Measurements from ENCODE around the gene HGFAC.
A peak's percentile ranks its signal among the peaks of the same experiment; 100 is the strongest.

Gene HGFAC

DNA sequence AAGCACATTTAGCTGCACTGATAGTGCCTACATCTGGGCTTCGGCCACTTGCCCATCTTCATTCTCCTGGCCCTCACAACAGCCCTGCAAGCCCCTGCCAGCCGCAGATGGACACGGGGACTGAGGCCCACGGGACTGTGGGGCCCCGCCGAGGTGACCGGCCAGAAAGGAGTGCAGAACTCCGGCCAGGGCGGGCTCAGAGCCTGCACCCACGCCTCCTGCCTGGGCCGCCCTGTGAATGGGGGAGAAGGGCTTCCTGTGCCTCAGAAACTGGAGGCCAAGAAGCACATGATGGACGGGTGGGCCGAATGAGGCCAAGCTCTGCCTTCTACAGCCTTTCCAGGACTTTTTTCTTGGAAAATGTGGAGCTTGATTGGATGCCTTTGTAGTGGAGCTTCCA is 35.7 kb upstream of the HGFAC start:
- H3K9ac ChIP-seq (ENCODE audit: low read length): no peak overlapping the region
- H3K4me1 ChIP-seq (ENCODE audit: control insufficient read depth, insufficient read depth, low read depth, low read length): peaks cover 28% of the 10 kb centered on the region
- no peak overlapping the region for H2AFZ ChIP-seq (ENCODE audit: low read depth, low read length)

DNA sequence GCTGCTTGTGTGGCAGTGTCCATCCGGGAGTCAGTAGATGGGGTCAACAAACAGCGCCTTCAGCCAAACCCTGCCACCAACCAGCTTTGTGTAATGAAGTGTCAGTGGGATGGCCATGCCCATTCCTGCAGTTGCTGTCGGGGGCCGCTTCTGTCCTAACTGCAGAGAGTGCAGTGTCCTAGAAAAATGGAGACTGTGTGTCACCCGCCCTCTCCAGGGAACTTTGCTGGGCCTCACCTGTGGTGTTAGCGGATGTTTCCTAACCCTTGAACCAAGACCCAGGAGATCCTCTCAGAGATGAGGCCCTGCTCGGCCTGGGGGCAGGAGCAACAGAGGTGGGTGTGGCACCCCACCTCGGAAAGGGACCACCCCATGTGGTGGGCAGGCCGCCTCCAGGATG is 35.3 kb upstream of the HGFAC start:
- no peak overlapping the region for H2AK5ac ChIP-seq (ENCODE audit: low read length, severe bottlenecking)
- H3K4me1 ChIP-seq (ENCODE audit: control insufficient read depth, insufficient read depth, low read depth, low read length): peaks cover 27% of the 10 kb centered on the region
- no peaks in the 10 kb centered on the region for H3K27me3 ChIP-seq (ENCODE audit: control insufficient read depth in 1 of 2, insufficient read depth in 1 of 2, low read length in 2 of 2)
- H3K4ac ChIP-seq (ENCODE audit: low read depth in 1 of 2, low read length in 2 of 2): no peak overlapping the region
- DNase-seq: no peak
- H2BK12ac ChIP-seq (ENCODE audit: low read length in 2 of 2): no peak overlapping the region
- H3K4me2 ChIP-seq (ENCODE audit: low read length, poor library complexity, severe bottlenecking): no peak overlapping the region
- H3K27ac ChIP-seq (ENCODE audit: low read length, poor library complexity, severe bottlenecking): no peak overlapping the region
- no peak overlapping the region for H3K9ac ChIP-seq (ENCODE audit: low read length)
- WGBS: 99% methylated on average over 8 of the region's 9 CpGs
- H3K9me3 ChIP-seq (ENCODE audit: control insufficient read depth, low read length): peaks cover 12% of the 10 kb centered on the region
- peaks cover 43% of the 10 kb centered on the region for H3K79me1 ChIP-seq (replicated peaks; ENCODE audit: low read length, poor library complexity, severe bottlenecking)
- no peak overlapping the region for H2BK120ac ChIP-seq (ENCODE audit: low read depth, low read length)
- no peak overlapping the region for H4K8ac ChIP-seq (ENCODE audit: low read length)
- H3K23ac ChIP-seq (ENCODE audit: low read length in 2 of 2): no peak overlapping the region
- no peak overlapping the region for H2BK5ac ChIP-seq (ENCODE audit: low read depth, low read length, poor library complexity, severe bottlenecking)
- H3K4me3 ChIP-seq (ENCODE audit: insufficient read depth in 1 of 2, low read depth in 1 of 2, low read length in 2 of 2): no peak overlapping the region
- H2AFZ ChIP-seq (ENCODE audit: low read depth, low read length): no peak overlapping the region
- H2BK15ac ChIP-seq (ENCODE audit: low read depth, poor library complexity, severe bottlenecking): no peak overlapping the region
- H3K36me3 ChIP-seq (ENCODE audit: control insufficient read depth in 1 of 2, insufficient read depth in 2 of 2, low read depth in 1 of 2, low read length in 2 of 2): peaks cover 0 to 21% of the 10 kb centered on the region in 2 experiments
- H3K18ac ChIP-seq (ENCODE audit: low read depth in 1 of 2, low read length in 2 of 2): no peak overlapping the region
- H4K91ac ChIP-seq (ENCODE audit: low read length): no peak overlapping the region
- no peak overlapping the region for H3K14ac ChIP-seq (ENCODE audit: low read length in 2 of 2)

More for the DNA sequence above, 35.7 kb upstream of the HGFAC start:
- Histone ChIP-seq H3K14ac (ENCODE audit: low read length in 2 of 2) (no peak overlapping the region), H2BK5ac (ENCODE audit: low read depth, low read length, poor library complexity, severe bottlenecking) (no peak overlapping the region), H3K23ac (ENCODE audit: low read length in 2 of 2) (no peak overlapping the region), H4K91ac (ENCODE audit: low read length) (no peak overlapping the region), H3K9me3 (ENCODE audit: control insufficient read depth, low read length) (peaks cover 12% of the 10 kb centered on the region), H4K8ac (ENCODE audit: low read length) (no peak overlapping the region), H3K79me1 (replicated peaks; ENCODE audit: low read length, poor library complexity, severe bottlenecking) (peaks cover 41% of the 10 kb centered on the region), H3K4ac (ENCODE audit: low read depth in 1 of 2, low read length in 2 of 2) (no peak overlapping the region), H3K4me2 (ENCODE audit: low read length, poor library complexity, severe bottlenecking) (no peak overlapping the region), H2BK120ac (ENCODE audit: low read depth, low read length) (no peak overlapping the region), H3K36me3 (ENCODE audit: control insufficient read depth in 1 of 2, insufficient read depth in 2 of 2, low read depth in 1 of 2, low read length in 2 of 2) (peaks cover 0 to 21% of the 10 kb centered on the region in 2 experiments), H2BK12ac (ENCODE audit: low read length in 2 of 2) (no peak overlapping the region), H3K18ac (ENCODE audit: low read depth in 1 of 2, low read length in 2 of 2) (no peak overlapping the region), H3K27ac (ENCODE audit: low read length, poor library complexity, severe bottlenecking) (no peak overlapping the region), H2BK15ac (ENCODE audit: low read depth, poor library complexity, severe bottlenecking) (no peak overlapping the region), H3K27me3 (ENCODE audit: control insufficient read depth in 1 of 2, insufficient read depth in 1 of 2, low read length in 2 of 2) (no peaks in the 10 kb centered on the region), H2AK5ac (ENCODE audit: low read length, severe bottlenecking) (no peak overlapping the region), H3K4me3 (ENCODE audit: insufficient read depth in 1 of 2, low read depth in 1 of 2, low read length in 2 of 2) (no peak overlapping the region)
- 98% methylated on average over 13 of the region's 13 CpGs for WGBS
- no peak for DNase-seq

GRCh38 chr4:3407171-3407771 is 34.5 kb upstream of the HGFAC start:
- Histone ChIP-seq H3K27me3 (ENCODE audit: control insufficient read depth in 1 of 2, insufficient read depth in 1 of 2, low read length in 2 of 2) (no peaks in the 10 kb centered on the region), H3K4me1 (ENCODE audit: control insufficient read depth, insufficient read depth, low read depth, low read length) (peaks cover 24% of the 10 kb centered on the region), H2AFZ (ENCODE audit: low read depth, low read length) (no peak overlapping the region), H4K8ac (ENCODE audit: low read length) (no peak overlapping the region), H2BK5ac (ENCODE audit: low read depth, low read length, poor library complexity, severe bottlenecking) (no peak overlapping the region), H3K27ac (ENCODE audit: low read length, poor library complexity, severe bottlenecking) (no peak overlapping the region), H3K14ac (ENCODE audit: low read length in 2 of 2) (no peak overlapping the region), H3K23ac (ENCODE audit: low read length in 2 of 2) (no peak overlapping the region), H3K36me3 (ENCODE audit: control insufficient read depth in 1 of 2, insufficient read depth in 2 of 2, low read depth in 1 of 2, low read length in 2 of 2) (peaks cover 0 to 17% of the 10 kb centered on the region in 2 experiments), H2BK15ac (ENCODE audit: low read depth, poor library complexity, severe bottlenecking) (no peak overlapping the region), H3K79me1 (replicated peaks; ENCODE audit: low read length, poor library complexity, severe bottlenecking) (peaks cover 43% of the 10 kb centered on the region), H2BK12ac (ENCODE audit: low read length in 2 of 2) (no peak overlapping the region), H3K9ac (ENCODE audit: low read length) (no peak overlapping the region), H4K91ac (ENCODE audit: low read length) (no peak overlapping the region), H2AK5ac (ENCODE audit: low read length, severe bottlenecking) (no peak overlapping the region), H3K9me3 (ENCODE audit: control insufficient read depth, low read length) (peaks cover 12% of the 10 kb centered on the region), H3K18ac (ENCODE audit: low read depth in 1 of 2, low read length in 2 of 2) (no peak overlapping the region), H3K4me2 (ENCODE audit: low read length, poor library complexity, severe bottlenecking) (no peak overlapping the region), H3K4ac (ENCODE audit: low read depth in 1 of 2, low read length in 2 of 2) (peak overlapping the region in 1 of 2 experiments; percentile 2), H2BK120ac (ENCODE audit: low read depth, low read length) (no peak overlapping the region), H3K4me3 (ENCODE audit: insufficient read depth in 1 of 2, low read depth in 1 of 2, low read length in 2 of 2) (no peak overlapping the region)
- WGBS: 89% methylated on average over 30 of the region's 30 CpGs
- no peak for DNase-seq

DNA sequence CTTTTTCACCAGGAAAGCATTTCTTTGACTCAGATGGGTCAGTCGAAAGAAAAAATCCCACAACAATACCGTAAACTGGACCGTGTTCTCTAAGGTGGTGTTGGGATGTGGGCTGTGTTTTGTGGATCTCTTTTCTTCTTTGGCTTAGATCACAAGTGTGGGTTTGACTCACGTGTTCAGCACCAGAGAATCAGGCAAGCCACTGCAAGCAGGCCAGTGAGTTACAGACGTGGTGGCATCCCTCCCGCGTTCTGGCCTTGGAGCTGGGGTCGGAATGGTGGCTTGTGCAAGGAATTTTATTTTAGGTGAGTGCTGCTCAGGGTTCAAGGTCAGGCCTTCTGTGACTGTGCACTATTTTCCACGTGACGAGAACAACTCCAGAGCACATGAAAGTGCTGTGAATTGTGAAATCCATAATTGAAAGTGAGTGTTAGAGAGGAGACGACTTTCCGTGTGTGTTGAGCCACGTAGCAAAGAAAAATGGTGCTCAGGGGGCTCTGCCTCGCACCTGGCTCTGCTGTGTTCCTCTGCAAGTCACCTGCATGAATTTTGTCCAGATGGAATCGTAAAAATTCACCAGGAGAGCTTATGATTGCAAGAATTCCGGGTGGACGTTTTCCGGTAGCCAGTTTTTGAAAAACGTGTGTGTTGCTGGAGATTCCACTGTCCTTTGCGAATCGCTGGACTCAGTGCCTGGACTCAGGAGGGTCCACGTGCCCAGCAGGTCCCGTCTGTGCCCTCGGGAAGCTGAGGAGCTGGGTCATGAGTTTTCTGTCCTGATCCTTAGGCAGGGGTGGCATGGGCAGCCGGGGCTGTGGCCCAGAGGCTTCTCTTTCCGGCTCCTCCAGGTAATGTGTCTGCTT is 33.6 kb upstream of the HGFAC start:
- no peak overlapping the region for H3K23ac ChIP-seq (ENCODE audit: low read length in 2 of 2)
- DNase-seq: no peak

More for the DNA sequence above, 33.6 kb upstream of the HGFAC start:
- Histone ChIP-seq H4K91ac (ENCODE audit: low read length) (no peak overlapping the region), H2BK15ac (ENCODE audit: low read depth, poor library complexity, severe bottlenecking) (no peak overlapping the region), H3K9ac (ENCODE audit: low read length) (no peak overlapping the region), H3K4me2 (ENCODE audit: low read length, poor library complexity, severe bottlenecking) (no peak overlapping the region), H3K79me1 (replicated peaks; ENCODE audit: low read length, poor library complexity, severe bottlenecking) (peaks cover 45% of the 10 kb centered on the region), H3K27me3 (ENCODE audit: control insufficient read depth in 1 of 2, insufficient read depth in 1 of 2, low read length in 2 of 2) (no peaks in the 10 kb centered on the region), H3K4me3 (ENCODE audit: insufficient read depth in 1 of 2, low read depth in 1 of 2, low read length in 2 of 2) (no peak overlapping the region), H3K4me1 (ENCODE audit: control insufficient read depth, insufficient read depth, low read depth, low read length) (peaks cover 19% of the 10 kb centered on the region), H3K9me3 (ENCODE audit: control insufficient read depth, low read length) (peaks cover 12% of the 10 kb centered on the region), H3K18ac (ENCODE audit: low read depth in 1 of 2, low read length in 2 of 2) (no peak overlapping the region), H2AK5ac (ENCODE audit: low read length, severe bottlenecking) (no peak overlapping the region), H2AFZ (ENCODE audit: low read depth, low read length) (no peak overlapping the region), H2BK120ac (ENCODE audit: low read depth, low read length) (no peak overlapping the region), H2BK12ac (ENCODE audit: low read length in 2 of 2) (no peak overlapping the region), H3K14ac (ENCODE audit: low read length in 2 of 2) (no peak overlapping the region), H3K36me3 (ENCODE audit: control insufficient read depth in 1 of 2, insufficient read depth in 2 of 2, low read depth in 1 of 2, low read length in 2 of 2) (peaks cover 0 to 17% of the 10 kb centered on the region in 2 experiments), H3K4ac (ENCODE audit: low read depth in 1 of 2, low read length in 2 of 2) (no peak overlapping the region), H3K27ac (ENCODE audit: low read length, poor library complexity, severe bottlenecking) (no peak overlapping the region), H4K8ac (ENCODE audit: low read length) (no peak overlapping the region), H2BK5ac (ENCODE audit: low read depth, low read length, poor library complexity, severe bottlenecking) (no peak overlapping the region)
- 85% methylated on average over 26 of the region's 26 CpGs for WGBS
